HepG2 (cell line): Measurements from ENCODE around the gene CYP2W1. TPM values are rescaled to one million over a fixed set of nuclear protein-coding genes. Genes with fewer than 3 reads are reported as not detected.

Experiments
- CCAR2 ChIP-seq: fragments of 200-400 bp; formaldehyde crosslinking; optimal IDR thresholded peaks from 2 replicates; pipeline ENCODE3; 2018; ENCODE audit warnings: low read depth, mild to moderate bottlenecking, low read length, moderate library complexity
- FOXK2 ChIP-seq: fragments of 450-650 bp; IDR thresholded peaks from 2 replicates; pipeline ENCODE4 v1.6.1; 2016
- LCORL ChIP-seq, 2 experiments: fragments of 450-650 bp in 1 of 2; sonication (generic) in 1 of 2; formaldehyde crosslinking in 1 of 2; IDR thresholded peaks; 2 replicates each; pipeline versions ENCODE4 v1.5.0 to v1.6.1; 2017 to 2020; ENCODE audit warnings: antibody characterized with exemption in 1 of 2, missing genetic modification reagents in 1 of 2
- MAZ ChIP-seq, 2 experiments: sonication (generic) in 1 of 2; formaldehyde crosslinking in 1 of 2; IDR thresholded peaks; 2 replicates each; pipeline versions ENCODE4 v1.5.0 to v1.6.1; 2012 to 2020; ENCODE audit warnings: low read depth in 2 of 2, mild to moderate bottlenecking in 2 of 2, borderline replicate concordance in 1 of 2, improper control_type of control experiment in 1 of 2, low read length in 1 of 2, missing genetic modification reagents in 1 of 2, moderate library complexity in 1 of 2
- MEF2D ChIP-seq: sonication (generic); formaldehyde crosslinking; IDR thresholded peaks from 2 replicates; pipeline ENCODE4 v1.5.1; 2020; ENCODE audit warnings: mild to moderate bottlenecking, missing genetic modification reagents
- REXO4 ChIP-seq: sonication (generic); formaldehyde crosslinking; IDR thresholded peaks from 2 replicates; pipeline ENCODE4 v1.8.0; 2022; ENCODE audit warnings: missing genetic modification reagents, mild to moderate bottlenecking, borderline replicate concordance
- SIX4 ChIP-seq: sonication (generic); formaldehyde crosslinking; IDR thresholded peaks from 2 replicates; pipeline ENCODE4 v1.4.0; 2020; ENCODE audit warnings: missing genetic modification reagents
- SNAI1 ChIP-seq: sonication (generic); formaldehyde crosslinking; IDR thresholded peaks from 2 replicates; pipeline ENCODE4 v1.5.0; 2020; ENCODE audit warnings: mild to moderate bottlenecking, missing genetic modification reagents, borderline replicate concordance
- TOPORS ChIP-seq: sonication (generic); formaldehyde crosslinking; IDR thresholded peaks from 2 replicates; pipeline ENCODE4 v1.8.0; 2023; ENCODE audit warnings: mild to moderate bottlenecking, missing genetic modification reagents
- TP53 ChIP-seq: sonication (generic); formaldehyde crosslinking; conservative IDR thresholded peaks from 2 replicates; pipeline ENCODE4 v1.4.0; 2020; ENCODE audit warnings: missing genetic modification reagents
- ZBTB21 ChIP-seq: sonication (generic); formaldehyde crosslinking; IDR thresholded peaks from 2 replicates; pipeline ENCODE4 v1.4.0; 2020; ENCODE audit warnings: missing genetic modification reagents
- ZFP37 ChIP-seq: sonication (generic); formaldehyde crosslinking; IDR thresholded peaks from 2 replicates; pipeline ENCODE4 v1.4.0; 2020; ENCODE audit warnings: missing genetic modification reagents, borderline replicate concordance
- ZNF496 ChIP-seq: sonication (generic); formaldehyde crosslinking; IDR thresholded peaks from 2 replicates; pipeline ENCODE4 v1.8.1; 2023; ENCODE audit warnings: mild to moderate bottlenecking, moderate library complexity, missing genetic modification reagents; ENCODE audit not compliant: insufficient replicate concordance
- ZNF557 ChIP-seq: sonication (generic); formaldehyde crosslinking; IDR thresholded peaks from 2 replicates; pipeline ENCODE4 v1.4.0; 2020; ENCODE audit warnings: missing genetic modification reagents
- polyA plus RNA-seq, 8 experiments: library from polyadenylated mRNA; depleted of rRNA in 3 of 8; stranded (reverse) in 7 of 8; unstranded in 1 of 8; fragments of >200 nt; fragmentation: Illumina TruSeq in 4 of 8; extraction: Trizol in 4 of 8; gene quantifications; 2 replicates each; pipeline versions ENCODE4 v1.2.1 to v1.2.3, GENCODE V29; 2011 to 2016; ENCODE audit warnings: low read depth in 4 of 8, missing spikeins in 1 of 8, mixed read lengths in 1 of 8; ENCODE audit not compliant: insufficient read depth in 1 of 8
- total RNA-seq, 5 experiments: library from RNA; depleted of rRNA; stranded (reverse); fragments of >200 nt; fragmentation: Illumina TruSeq; extraction: Trizol; gene quantifications; 2 replicates each; pipeline ENCODE4 v1.2.3, GENCODE V29; 2016; ENCODE audit warnings: low read depth in 1 of 5
- TF ChIP-seq, protein P1 (sequence below): sonication (generic); formaldehyde crosslinking; IDR thresholded peaks from 2 replicates; pipeline ENCODE4 v1.5.0; 2020; ENCODE audit warnings: mild to moderate bottlenecking, missing genetic modification reagents
- TF ChIP-seq, protein P2 (sequence below): sonication (generic); formaldehyde crosslinking; IDR thresholded peaks from 2 replicates; pipeline ENCODE4 v1.5.0; 2020; ENCODE audit warnings: missing genetic modification reagents
- TF ChIP-seq, protein P3 (sequence below): sonication (generic); formaldehyde crosslinking; IDR thresholded peaks from 2 replicates; pipeline ENCODE4 v1.5.0; 2020; ENCODE audit warnings: mild to moderate bottlenecking, missing genetic modification reagents
- TF ChIP-seq, protein P4 (sequence below): sonication (generic); formaldehyde crosslinking; IDR thresholded peaks from 2 replicates; pipeline ENCODE4 v1.9.0; 2021; ENCODE audit warnings: missing genetic modification reagents, borderline replicate concordance
- TF ChIP-seq, protein P5 (sequence below): sonication (generic); formaldehyde crosslinking; IDR thresholded peaks from 2 replicates; pipeline ENCODE4 v1.8.0; 2022; ENCODE audit warnings: mild to moderate bottlenecking, missing genetic modification reagents

Gene CYP2W1
- total and polyA plus RNA-seq, 2 of the 13 experiments (the other 11 are each of a cell fraction or from before 2014, with no cell fraction given) = 19.5 to 31.7 TPM

DNA sequence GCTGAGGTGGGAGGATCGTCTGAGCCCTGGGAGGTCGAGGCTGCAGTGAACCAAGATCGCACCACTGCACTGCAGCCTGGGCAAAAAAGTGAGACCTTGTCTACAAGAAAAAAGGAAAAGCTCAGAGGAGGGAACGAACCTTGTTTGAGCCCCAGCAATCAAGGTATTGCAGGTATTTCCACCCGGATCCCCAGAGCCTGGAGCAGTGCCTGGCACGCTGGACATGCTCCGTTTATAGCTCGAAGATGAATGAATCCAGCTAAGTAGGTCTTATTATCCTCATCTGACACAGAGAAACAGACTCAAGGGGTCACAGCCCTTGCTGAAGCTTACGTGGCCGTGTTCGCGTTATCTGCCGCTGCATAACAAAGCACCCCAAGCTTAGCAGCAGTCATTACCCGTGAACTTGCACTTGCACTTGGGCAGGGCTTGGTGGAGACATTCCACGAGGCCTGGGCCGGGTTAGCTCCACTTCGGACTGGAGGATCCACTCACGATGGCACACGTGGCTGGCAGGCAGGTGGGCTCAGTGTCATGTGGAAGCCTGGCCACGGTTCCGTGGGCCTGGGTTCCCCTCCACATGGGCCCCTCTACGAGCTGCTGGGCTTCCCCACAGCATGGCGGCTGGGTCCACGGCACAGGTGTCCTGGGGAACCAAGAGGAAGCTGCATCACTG lies 4.4 kb upstream of the CYP2W1 start (continued):
- TF ChIP-seq, protein P1, sequence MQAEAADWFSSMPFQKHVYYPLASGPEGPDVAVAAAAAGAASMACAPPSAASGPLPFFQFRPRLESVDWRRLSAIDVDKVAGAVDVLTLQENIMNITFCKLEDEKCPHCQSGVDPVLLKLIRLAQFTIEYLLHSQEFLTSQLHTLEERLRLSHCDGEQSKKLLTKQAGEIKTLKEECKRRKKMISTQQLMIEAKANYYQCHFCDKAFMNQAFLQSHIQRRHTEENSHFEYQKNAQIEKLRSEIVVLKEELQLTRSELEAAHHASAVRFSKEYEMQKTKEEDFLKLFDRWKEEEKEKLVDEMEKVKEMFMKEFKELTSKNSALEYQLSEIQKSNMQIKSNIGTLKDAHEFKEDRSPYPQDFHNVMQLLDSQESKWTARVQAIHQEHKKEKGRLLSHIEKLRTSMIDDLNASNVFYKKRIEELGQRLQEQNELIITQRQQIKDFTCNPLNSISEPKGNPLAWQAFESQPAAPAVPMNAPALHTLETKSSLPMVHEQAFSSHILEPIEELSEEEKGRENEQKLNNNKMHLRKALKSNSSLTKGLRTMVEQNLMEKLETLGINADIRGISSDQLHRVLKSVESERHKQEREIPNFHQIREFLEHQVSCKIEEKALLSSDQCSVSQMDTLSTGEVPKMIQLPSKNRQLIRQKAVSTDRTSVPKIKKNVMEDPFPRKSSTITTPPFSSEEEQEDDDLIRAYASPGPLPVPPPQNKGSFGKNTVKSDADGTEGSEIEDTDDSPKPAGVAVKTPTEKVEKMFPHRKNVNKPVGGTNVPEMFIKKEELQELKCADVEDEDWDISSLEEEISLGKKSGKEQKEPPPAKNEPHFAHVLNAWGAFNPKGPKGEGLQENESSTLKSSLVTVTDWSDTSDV (CRISPR knock-in tag) = no peak
- TF ChIP-seq, protein P2, sequence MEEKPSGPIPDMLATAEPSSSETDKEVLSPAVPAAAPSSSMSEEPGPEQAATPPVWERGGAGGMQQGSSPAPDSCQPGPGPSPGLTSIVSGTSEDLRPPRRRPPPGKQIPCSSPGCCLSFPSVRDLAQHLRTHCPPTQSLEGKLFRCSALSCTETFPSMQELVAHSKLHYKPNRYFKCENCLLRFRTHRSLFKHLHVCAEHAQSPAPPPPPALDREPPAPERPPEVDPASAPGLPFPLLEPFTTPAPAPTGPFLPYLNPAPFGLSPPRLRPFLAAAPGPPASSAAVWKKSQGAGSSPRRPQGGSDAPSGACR (CRISPR knock-in tag) = no peak
- TF ChIP-seq ZNF496 (CRISPR knock-in tag) (no peak), MAZ (IDR thresholded peaks at IDR 0.05; ENCODE audit: borderline replicate concordance, low read depth, low read length) (no peak), MAZ (CRISPR knock-in tag; IDR thresholded peaks at IDR 0.05; ENCODE audit: low read depth) (no peak), FOXK2 (no peak), LCORL (IDR thresholded peaks at IDR 0.05) (no peak), LCORL (CRISPR knock-in tag; IDR thresholded peaks at IDR 0.05) (no peak; the same call in 1 of the 2 replicates), ZFP37 (no peak), SNAI1 (no peak), CCAR2 (no peak), REXO4 (CRISPR knock-in tag) (no peak), ZBTB21 (no peak), MEF2D (CRISPR knock-in tag) (no peak), SIX4 (CRISPR knock-in tag) (no peak), TOPORS (CRISPR knock-in tag) (no peak), TP53 (no peak), ZNF557 (CRISPR knock-in tag) (no peak)
- TF ChIP-seq, protein P3, sequence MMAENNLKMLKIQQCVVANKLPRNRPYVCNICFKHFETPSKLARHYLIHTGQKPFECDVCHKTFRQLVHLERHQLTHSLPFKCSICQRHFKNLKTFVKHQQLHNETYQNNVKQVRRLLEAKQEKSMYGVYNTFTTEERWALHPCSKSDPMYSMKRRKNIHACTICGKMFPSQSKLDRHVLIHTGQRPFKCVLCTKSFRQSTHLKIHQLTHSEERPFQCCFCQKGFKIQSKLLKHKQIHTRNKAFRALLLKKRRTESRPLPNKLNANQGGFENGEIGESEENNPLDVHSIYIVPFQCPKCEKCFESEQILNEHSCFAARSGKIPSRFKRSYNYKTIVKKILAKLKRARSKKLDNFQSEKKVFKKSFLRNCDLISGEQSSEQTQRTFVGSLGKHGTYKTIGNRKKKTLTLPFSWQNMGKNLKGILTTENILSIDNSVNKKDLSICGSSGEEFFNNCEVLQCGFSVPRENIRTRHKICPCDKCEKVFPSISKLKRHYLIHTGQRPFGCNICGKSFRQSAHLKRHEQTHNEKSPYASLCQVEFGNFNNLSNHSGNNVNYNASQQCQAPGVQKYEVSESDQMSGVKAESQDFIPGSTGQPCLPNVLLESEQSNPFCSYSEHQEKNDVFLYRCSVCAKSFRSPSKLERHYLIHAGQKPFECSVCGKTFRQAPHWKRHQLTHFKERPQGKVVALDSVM (CRISPR knock-in tag) = peak; percentile 79; the same call in 1 of the 2 replicates
- TF ChIP-seq, protein P4, sequence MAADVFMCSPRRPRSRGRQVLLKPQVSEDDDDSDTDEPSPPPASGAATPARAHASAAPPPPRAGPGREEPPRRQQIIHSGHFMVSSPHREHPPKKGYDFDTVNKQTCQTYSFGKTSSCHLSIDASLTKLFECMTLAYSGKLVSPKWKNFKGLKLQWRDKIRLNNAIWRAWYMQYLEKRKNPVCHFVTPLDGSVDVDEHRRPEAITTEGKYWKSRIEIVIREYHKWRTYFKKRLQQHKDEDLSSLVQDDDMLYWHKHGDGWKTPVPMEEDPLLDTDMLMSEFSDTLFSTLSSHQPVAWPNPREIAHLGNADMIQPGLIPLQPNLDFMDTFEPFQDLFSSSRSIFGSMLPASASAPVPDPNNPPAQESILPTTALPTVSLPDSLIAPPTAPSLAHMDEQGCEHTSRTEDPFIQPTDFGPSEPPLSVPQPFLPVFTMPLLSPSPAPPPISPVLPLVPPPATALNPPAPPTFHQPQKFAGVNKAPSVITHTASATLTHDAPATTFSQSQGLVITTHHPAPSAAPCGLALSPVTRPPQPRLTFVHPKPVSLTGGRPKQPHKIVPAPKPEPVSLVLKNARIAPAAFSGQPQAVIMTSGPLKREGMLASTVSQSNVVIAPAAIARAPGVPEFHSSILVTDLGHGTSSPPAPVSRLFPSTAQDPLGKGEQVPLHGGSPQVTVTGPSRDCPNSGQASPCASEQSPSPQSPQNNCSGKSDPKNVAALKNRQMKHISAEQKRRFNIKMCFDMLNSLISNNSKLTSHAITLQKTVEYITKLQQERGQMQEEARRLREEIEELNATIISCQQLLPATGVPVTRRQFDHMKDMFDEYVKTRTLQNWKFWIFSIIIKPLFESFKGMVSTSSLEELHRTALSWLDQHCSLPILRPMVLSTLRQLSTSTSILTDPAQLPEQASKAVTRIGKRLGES (CRISPR knock-in tag) = no peak
- TF ChIP-seq, protein P5, sequence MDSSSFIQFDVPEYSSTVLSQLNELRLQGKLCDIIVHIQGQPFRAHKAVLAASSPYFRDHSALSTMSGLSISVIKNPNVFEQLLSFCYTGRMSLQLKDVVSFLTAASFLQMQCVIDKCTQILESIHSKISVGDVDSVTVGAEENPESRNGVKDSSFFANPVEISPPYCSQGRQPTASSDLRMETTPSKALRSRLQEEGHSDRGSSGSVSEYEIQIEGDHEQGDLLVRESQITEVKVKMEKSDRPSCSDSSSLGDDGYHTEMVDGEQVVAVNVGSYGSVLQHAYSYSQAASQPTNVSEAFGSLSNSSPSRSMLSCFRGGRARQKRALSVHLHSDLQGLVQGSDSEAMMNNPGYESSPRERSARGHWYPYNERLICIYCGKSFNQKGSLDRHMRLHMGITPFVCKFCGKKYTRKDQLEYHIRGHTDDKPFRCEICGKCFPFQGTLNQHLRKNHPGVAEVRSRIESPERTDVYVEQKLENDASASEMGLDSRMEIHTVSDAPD (CRISPR knock-in tag) = no peak
